NCI-H2227 treated with DMSO at 0.1 percent for 48 hours (cell line): ENCODE results near the gene GREB1.

ENCODE experiments used
- DNase-seq: peaks from one replicate; lab custom pipeline; 2025; lab: John Stamatoyannopoulos, UW

Gene GREB1

GRCh38 chr2:11602563-11603204, 68.8 kb downstream of the GREB1 start:
- DNase-seq: no peak

- no peak for DNase-seq
These were observed 76.9 kb downstream of the GREB1 start for GRCh38 chr2:11610624-11611242.

DNA sequence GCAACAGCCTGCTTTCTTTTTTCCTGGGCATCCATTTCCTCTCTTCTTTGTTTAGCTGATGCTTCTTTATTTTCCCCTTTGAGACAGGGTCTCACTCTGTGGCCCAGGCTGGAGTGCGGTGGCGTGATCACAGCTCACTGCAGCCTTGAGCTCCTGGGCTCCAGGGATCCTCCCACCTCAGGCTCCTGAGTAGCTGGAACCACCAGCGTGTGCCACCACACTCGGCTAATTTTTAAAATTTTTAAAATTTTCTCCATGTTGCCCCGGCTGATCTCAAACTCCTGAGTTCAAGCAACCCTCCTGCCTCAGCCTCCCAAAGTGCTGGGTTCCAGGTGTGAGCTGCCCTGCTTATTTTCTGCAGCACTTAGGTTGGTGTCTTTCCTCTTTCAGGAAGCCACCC, 77.4 kb downstream of the GREB1 start:
- DNase-seq: no peak

GRCh38 chr2:11612553-11613215, 78.8 kb downstream of the GREB1 start:
- no peak for DNase-seq

GRCh38 chr2:11613297-11613696, 79.5 kb downstream of the GREB1 start:
- no peak for DNase-seq

- DNase-seq: no peak
These were observed 81.4 kb downstream of the GREB1 start for GRCh38 chr2:11615209-11615608.

DNA sequence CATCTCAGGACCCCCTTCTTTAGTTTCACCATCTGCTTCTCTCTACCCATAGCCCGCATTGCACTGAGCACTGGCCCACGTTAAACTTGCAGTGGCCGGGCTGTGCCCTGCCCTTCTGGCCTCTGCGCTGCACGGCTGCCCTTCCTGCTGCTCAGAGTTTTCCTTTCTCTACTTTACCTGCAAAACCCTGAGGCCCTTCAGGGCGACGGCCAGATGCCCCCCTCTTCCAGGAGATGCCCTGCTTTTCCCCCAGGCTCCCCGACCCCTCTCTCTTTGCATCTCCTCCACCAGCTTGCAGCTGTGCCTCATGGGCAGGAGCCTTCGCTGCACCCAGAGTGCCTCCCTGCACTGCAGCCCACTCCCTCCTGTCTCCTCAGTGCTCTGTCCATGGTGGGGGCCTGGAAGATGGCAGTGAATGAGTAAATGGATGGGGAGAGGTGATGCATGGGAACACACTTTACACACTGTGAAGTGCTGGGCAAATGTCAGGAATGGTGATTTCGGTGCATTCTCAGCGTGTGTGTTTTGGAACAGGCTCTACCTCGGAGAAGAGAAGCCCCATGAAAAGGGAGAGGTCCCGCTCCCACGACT, 82.3 kb downstream of the GREB1 start:
- DNase-seq: no peak

DNA sequence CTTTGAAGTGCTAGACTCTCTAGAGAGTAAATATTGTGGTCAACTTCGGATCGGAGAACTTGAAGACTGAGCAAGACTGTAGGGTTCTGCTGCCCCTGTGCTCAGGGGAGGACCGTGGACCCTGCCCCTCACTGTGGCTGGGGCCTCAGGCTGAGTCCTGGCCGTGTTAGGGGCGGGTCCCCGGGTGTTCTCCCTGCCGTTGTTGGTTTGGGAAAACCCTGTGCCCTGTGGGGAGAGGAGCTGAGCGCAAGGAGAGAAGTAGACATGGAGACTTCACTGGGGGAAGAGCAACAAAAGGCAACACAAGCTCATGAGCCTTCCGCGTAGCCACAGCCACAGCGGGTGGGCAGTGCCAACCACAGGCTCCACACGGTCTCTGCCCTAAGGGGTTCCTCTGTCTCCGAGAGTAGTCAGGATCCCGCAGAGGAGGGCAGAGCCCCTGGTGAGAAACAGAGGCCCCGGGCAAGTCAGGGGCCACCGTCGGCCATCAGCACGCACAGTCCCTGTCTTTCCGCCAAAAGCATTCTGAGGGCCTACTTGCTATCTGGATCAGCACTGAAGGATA, 83.1 kb downstream of the GREB1 start:
- DNase-seq: no peak

DNA sequence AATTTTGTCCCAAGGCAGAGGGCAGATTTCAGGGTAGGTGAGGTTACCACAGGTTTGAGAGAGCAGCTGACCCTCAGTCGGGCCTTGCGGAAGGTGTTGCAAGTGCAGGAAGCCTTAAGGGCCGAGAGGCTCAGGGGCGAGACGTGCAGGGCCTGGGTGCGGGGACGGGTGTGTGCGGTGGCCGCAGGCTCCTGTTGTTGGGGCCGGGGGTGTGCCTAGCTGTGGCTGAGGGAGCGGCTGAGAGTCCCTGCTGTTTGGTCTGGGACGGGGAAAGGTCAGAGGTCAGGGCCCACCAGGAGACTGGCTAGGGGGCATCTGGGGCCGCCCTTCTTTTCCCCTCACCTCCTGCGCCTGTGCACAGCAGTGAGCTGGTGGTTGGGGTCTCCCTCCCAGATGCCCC, 83.7 kb downstream of the GREB1 start:
- DNase-seq: no peak

DNA sequence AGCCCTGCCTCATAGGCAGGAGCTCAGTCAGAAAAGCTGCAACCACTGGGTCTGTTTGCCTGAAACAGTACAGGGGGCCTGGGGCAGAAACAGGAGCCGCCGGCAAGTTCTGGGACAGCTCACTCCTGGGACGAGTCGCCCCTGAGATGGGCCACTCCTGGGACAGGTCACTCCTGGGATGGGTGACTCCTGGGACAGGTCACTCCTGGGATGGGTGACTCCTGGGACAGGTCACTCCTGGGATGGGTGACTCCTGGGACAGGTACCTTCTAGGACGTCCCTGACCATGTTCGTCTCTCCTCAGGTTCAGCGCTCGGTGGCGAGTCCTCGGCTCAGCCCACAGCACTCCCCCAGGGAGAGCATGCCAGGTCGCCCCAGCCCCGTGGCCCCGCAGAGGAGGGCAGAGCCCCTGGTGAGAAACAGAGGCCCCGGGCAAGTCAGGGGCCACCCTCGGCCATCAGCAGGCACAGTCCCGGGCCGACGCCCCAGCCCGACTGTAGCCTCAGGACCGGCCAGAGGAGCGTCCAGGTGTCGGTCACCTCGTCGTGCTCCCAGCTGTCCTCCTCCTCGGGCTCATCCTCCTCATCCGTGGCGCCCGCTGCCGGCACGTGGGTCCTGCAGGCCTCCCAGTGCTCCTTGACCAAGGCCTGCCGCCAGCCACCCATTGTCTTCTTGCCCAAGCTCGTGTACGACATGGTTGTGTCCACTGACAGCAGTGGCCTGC, 84.3 kb downstream of the GREB1 start:
- DNase-seq: no peak

GRCh38 chr2:11618708-11619062, 84.8 kb downstream of the GREB1 start:
- no peak for DNase-seq

GRCh38 chr2:11621410-11621809, 87.6 kb downstream of the GREB1 start:
- DNase-seq: no peak

- DNase-seq: no peak
These were observed 88.8 kb downstream of the GREB1 start for GRCh38 chr2:11622611-11623010.

- no peak for DNase-seq
These were observed 91.0 kb downstream of the GREB1 start for GRCh38 chr2:11624893-11625292.

DNA sequence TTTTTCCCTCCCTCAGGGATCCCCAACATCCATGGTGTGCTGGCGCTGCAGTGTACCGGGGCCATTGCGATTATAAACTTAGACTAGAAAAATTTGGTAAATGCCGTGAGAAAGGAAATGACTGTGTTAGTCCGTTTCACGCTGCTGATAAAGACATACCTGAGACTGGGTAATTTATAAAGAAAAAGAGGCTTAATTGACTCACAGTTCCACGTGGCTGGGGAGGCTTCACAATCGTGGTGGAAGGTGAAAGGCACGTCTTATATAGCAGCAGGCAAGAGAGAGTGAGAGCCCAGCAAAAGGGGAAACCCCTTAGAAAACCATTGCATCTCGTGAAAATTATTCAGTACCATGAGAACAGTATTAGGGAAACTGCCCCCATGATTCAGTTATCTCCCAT, 91.8 kb downstream of the GREB1 start:
- no peak for DNase-seq

- DNase-seq: no peak
These were observed 94.8 kb downstream of the GREB1 start for GRCh38 chr2:11628675-11629074.

- no peak for DNase-seq
These were observed 95.4 kb downstream of the GREB1 start for GRCh38 chr2:11629215-11629614.

DNA sequence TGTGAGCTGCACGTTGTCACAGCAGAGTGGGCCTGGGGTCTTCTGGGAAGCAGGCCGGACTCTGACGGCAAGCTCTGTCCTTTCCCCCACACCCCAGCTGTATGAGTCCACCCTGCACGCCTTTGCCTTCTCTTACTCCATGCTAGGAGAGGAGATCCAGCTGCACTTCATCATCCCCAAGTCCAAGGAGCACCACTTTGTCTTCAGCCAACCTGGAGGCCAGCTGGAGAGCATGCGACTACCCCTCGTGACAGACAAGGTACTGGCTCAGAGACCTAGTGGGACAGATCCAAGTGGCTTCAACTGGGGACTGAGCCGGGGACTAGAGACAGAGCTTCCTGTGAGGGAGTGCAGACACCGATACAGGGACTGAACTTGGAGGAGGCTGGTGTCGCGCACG, 96.0 kb downstream of the GREB1 start:
- no peak for DNase-seq

DNA sequence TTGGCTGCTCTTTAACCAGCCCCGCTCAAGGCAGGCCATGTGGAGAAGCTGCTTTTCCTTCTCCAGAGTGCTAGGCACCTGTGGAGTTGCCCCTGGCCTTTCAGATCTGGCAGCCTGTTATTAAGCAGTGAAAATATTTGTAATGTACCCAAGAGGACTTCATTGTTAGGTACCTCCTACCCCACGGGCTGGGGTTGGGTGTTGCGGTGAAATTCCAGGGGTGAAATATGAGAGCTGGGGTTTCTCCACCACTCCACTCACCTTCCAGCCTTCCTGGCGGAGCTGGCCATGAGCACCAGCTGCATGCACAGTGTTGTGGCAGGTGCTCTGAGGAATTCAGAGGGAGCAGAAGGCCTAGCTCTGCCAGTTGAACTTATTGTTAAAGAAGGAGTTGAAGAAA, 97.0 kb downstream of the GREB1 start:
- DNase-seq: no peak

DNA sequence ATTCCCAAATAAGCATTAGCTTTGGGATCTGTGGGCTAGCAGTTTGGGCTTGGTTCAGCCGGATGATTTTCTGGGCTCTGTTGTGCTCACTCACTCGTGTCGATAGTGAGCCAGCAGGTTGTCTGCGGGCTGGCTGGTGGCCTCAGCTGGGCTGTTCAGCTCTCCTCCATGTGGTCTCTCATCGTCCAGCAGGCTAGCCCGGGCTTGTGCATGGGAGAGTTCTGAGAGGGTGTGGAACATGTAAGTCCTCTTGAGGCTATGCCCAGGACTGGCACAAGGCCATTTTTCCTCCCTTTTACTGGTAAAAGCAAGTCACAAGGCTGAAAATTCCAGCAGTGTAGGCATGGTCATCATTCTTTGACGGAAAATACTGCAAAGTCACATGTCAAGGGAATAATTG, 97.6 kb downstream of the GREB1 start:
- no peak for DNase-seq

DNA sequence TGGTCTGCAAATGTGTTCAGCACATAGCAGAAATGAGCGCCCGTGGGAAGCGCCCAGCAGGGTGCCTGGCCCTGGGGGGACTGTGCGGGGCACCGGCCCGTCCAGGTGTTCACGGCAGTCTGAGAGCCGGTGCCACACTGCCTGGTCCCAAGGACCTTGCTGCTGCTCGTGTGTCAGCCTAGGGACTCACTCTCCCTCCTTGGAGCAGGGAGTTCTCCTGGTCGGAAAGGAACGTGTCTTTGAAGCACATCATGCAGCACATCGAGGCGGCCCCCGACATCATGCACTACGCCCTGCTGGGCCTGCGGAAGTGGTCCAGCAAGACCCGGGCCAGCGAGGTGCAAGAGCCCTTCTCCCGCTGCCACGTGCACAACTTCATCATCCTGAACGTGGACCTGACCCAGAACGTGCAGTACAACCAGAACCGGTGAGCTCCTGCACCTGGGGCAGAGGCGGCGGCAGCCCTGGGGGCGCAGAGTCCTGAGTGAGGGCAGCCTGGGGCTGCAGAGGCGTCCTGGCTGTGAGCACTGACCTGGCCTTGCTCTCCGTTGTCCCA, 100.2 kb downstream of the GREB1 start:
- no peak for DNase-seq

- no peak for DNase-seq
These were observed 100.7 kb downstream of the GREB1 start for GRCh38 chr2:11634584-11634983.
